Mesothelial cell of epicardium (in vitro differentiated cells): Measurements from ENCODE around the gene FNDC3B. TPM values are rescaled to one million over a fixed set of nuclear protein-coding genes. Genes with fewer than 3 reads are reported as not detected.

ENCODE experiments used
- DNase-seq, 2 experiments: peaks; one replicate each; pipeline ENCODE4 v3.0.0; 2021; ENCODE audit warnings: low spot score in 2 of 2; ENCODE audit not compliant: unreplicated experiment in 2 of 2
- H3K27ac Mint-ChIP-seq: 2 replicates; pipeline ENCODE4 v1.8.0; 2021; ENCODE audit warnings: mixed read lengths
- H3K27me3 Mint-ChIP-seq: 2 replicates; pipeline ENCODE4 v1.8.0; 2021; ENCODE audit warnings: low read depth, mixed read lengths
- H3K36me3 Mint-ChIP-seq: 2 replicates; pipeline ENCODE4 v1.8.0; 2021; ENCODE audit warnings: mixed read lengths
- H3K4me1 Mint-ChIP-seq: 2 replicates; pipeline ENCODE4 v1.8.0; 2021; ENCODE audit warnings: mixed read lengths
- H3K4me3 Mint-ChIP-seq: 2 replicates; pipeline ENCODE4 v1.8.0; 2021; ENCODE audit warnings: mild to moderate bottlenecking, moderate library complexity, mixed read lengths
- H3K9me3 Mint-ChIP-seq: 2 replicates; pipeline ENCODE4 v1.8.0; 2021; ENCODE audit warnings: mixed read lengths
- CTCF ChIP-seq: fragments of 200-600 bp; sonication (generic); IDR thresholded peaks from one replicate; pipeline ENCODE4 v1.5.0; 2021; ENCODE audit warnings: antibody characterized with exemption; ENCODE audit not compliant: unreplicated experiment
- total RNA-seq: library from RNA; stranded (reverse); gene quantifications from 3 replicates; pipeline ENCODE4 v1.2.1, GENCODE V29; 2021

Gene FNDC3B
- total RNA-seq, 1 donor from 2014 or later: 131 TPM

GRCh38 chr3:172173316-172174254 lies 134.2 kb downstream of the FNDC3B start:
- no peak for DNase-seq
- no peaks in the 10 kb centered on the region for H3K27me3 Mint-ChIP-seq
- peak overlapping the region; percentile 39 for H3K27ac Mint-ChIP-seq
- no peak for TF ChIP-seq CTCF
- no peaks in the 10 kb centered on the region for H3K9me3 Mint-ChIP-seq
- H3K4me1 Mint-ChIP-seq: peaks cover 63% of the 10 kb centered on the region
- H3K36me3 Mint-ChIP-seq: peaks cover 2% of the 10 kb centered on the region
- H3K4me3 Mint-ChIP-seq: no peak overlapping the region

- no peak for TF ChIP-seq CTCF
- DNase-seq: no peak
- Mint-ChIP-seq H3K27ac (peak overlapping the region; percentile 39), H3K4me3 (no peak overlapping the region), H3K27me3 (no peaks in the 10 kb centered on the region), H3K36me3 (peaks cover 2% of the 10 kb centered on the region), H3K9me3 (no peaks in the 10 kb centered on the region), H3K4me1 (peaks cover 54% of the 10 kb centered on the region)
Observed at GRCh38 chr3:172174513-172175253, 135.3 kb downstream of the FNDC3B start.

- Mint-ChIP-seq H3K4me1 (peaks cover 52% of the 10 kb centered on the region), H3K9me3 (no peaks in the 10 kb centered on the region), H3K4me3 (no peak overlapping the region), H3K36me3 (peaks cover 5% of the 10 kb centered on the region), H3K27me3 (no peaks in the 10 kb centered on the region), H3K27ac (peak overlapping the region; percentile 39)
- TF ChIP-seq CTCF: no peak
- no peak for DNase-seq
Observed at GRCh38 chr3:172175254-172175599, 135.8 kb downstream of the FNDC3B start.

- Mint-ChIP-seq H3K9me3 (no peaks in the 10 kb centered on the region), H3K27me3 (no peaks in the 10 kb centered on the region), H3K4me3 (no peak overlapping the region), H3K36me3 (peaks cover 5% of the 10 kb centered on the region), H3K27ac (peak overlapping the region; percentile 15), H3K4me1 (peaks cover 49% of the 10 kb centered on the region)
- DNase-seq: no peak
- no peak for TF ChIP-seq CTCF
Observed at GRCh38 chr3:172176061-172176770, 136.8 kb downstream of the FNDC3B start.

GRCh38 chr3:172177046-172177445 lies 137.7 kb downstream of the FNDC3B start:
- Mint-ChIP-seq H3K27me3 (no peaks in the 10 kb centered on the region), H3K4me1 (peaks cover 41% of the 10 kb centered on the region), H3K4me3 (no peak overlapping the region), H3K27ac (peak overlapping the region; percentile 15), H3K9me3 (no peaks in the 10 kb centered on the region), H3K36me3 (peaks cover 5% of the 10 kb centered on the region)
- no peak for TF ChIP-seq CTCF
- DNase-seq: no peak
